Heart left ventricle (tissue), 16 donors: Measurements from ENCODE around the gene THSD4. TPM values are rescaled to one million over a fixed set of nuclear protein-coding genes. Genes with fewer than 3 reads are reported as not detected.

ENCODE experiments used
- ATAC-seq, 4 donors: fragments of 200-7000 bp; cut with Tn5 transposase; one replicate each; pipeline ENCODE4 v1.9.1; 2020 to 2022; ENCODE audit warnings: moderate library complexity in 4 of 4, mild to moderate bottlenecking in 3 of 4, moderate number of reproducible peaks in 1 of 4
- DNase-seq, 5 donors: peaks; one replicate each; pipeline ENCODE4 v3.0.0-alpha.2; 2020
- H3K27ac ChIP-seq, 12 donors: fragments of 200-600 bp; sonication (generic) in 4 of 12; one replicate each; pipeline versions ENCODE4 v1.5.0 to v1.8.0; 2016 to 2022; ENCODE audit warnings: mild to moderate bottlenecking in 2 of 12
- H3K27me3 ChIP-seq, 9 donors: fragments of 200-600 bp; sonication (generic) in 2 of 9; one replicate each; pipeline versions ENCODE4 v1.5.1 to v1.8.0; 2016 to 2022; ENCODE audit warnings: mild to moderate bottlenecking in 3 of 9
- H3K36me3 ChIP-seq, 9 donors: fragments of 200-600 bp; sonication (generic) in 2 of 9; one replicate each; pipeline versions ENCODE4 v1.5.0 to v1.8.0; 2018 to 2022; ENCODE audit warnings: mild to moderate bottlenecking in 2 of 9
- H3K4me1 ChIP-seq, 12 donors: fragments of 200-600 bp; sonication (generic) in 4 of 12; one replicate each; pipeline versions ENCODE4 v1.5.0 to v1.8.0; 2016 to 2022; ENCODE audit warnings: mild to moderate bottlenecking in 3 of 12
- H3K4me3 ChIP-seq, 12 donors: fragments of 200-600 bp; sonication (generic) in 4 of 12; one replicate each; pipeline versions ENCODE4 v1.5.0 to v1.8.0; 2017 to 2022; ENCODE audit warnings: mild to moderate bottlenecking in 9 of 12, moderate library complexity in 4 of 12
- H3K9me3 ChIP-seq, 12 donors: fragments of 200-600 bp; sonication (generic) in 4 of 12; one replicate each; pipeline versions ENCODE4 v1.5.0 to v1.8.0; 2016 to 2022; ENCODE audit warnings: mild to moderate bottlenecking in 1 of 12
- POLR2A ChIP-seq, 2 donors: fragments of 450-650 bp; IDR thresholded peaks; one replicate each; pipeline ENCODE4 v1.6.1; 2017; ENCODE audit warnings: antibody characterized with exemption in 2 of 2, mild to moderate bottlenecking in 2 of 2, moderate library complexity in 2 of 2
- WGBS, 4 donors: extraction: QIAGEN DNeasy Blood & Tissue Kit in 2 of 4; methylation state at CpG; one replicate each; pipeline versions ENCODE4 v1.1.5 to v1.1.7; 2013 to 2018; 5-methylcytosine and 5-hydroxymethylcytosine counted together
- intact Hi-C, 10 donors: fragments of 100-400 bp; cut with DNase I; formaldehyde crosslinking; loops; one replicate each; pipeline versions ENCODE4 v1.11.1 to v1.14.2; 2022
- polyA plus RNA-seq, 2 donors: library from polyadenylated mRNA; stranded (reverse); fragments of 200-250 nt; gene quantifications; one replicate each; pipeline ENCODE4 v1.2.3, GENCODE V29; 2013
- total RNA-seq, 9 donors: library from RNA; depleted of rRNA in 2 of 9; stranded (reverse); fragments of >200 nt in 2 of 9; fragmentation: NEBNext Ultra II Directional in 3 of 9; extraction: Animal tissue kit (Norgen Biotek cat#: 25700) in 3 of 9; gene quantifications; one replicate each; pipeline versions ENCODE4 v1.1.0 to v1.2.4, GENCODE V29; 2016 to 2023
- TF ChIP-seq, protein P1 (sequence below), 12 donors: fragments of 200-600 bp; sonication (generic) in 4 of 12; IDR thresholded peaks; one replicate each; pipeline versions ENCODE4 v1.5.0 to v1.8.0; 2018 to 2022; ENCODE audit warnings: antibody characterized with exemption in 12 of 12, mild to moderate bottlenecking in 5 of 12
- donor health status: ischemic (EF 13 %, LVEDD 7.1; RV severe dilation, severe dysfunction).
- donor health status: healthy with polysubstance abuse.
- donor health status: DM: no; HTN: yes; CAD: no.
- donor health status: DM: no; HTN: no; CAD: no.
- donor health status: ischemic (EF 25% LVEDD 6.9; RV normal size, moderate dysfunction).
- donor health status: ischemic (EF 25% LVEDD 5.7; RV mildly dilated, moderate dysfunction).
- donor health status: healthy.
- donor health status: DM: yes; HTN: yes; CAD: no.
- donor health status: ischemic (EF 35%, LVEDD 5.7; RV mildly dilated, moderate dysfunction).
- donor health status: nonischemic (EF 11% LVEDD 7.7; RV severe dilation, severe dysfunction).
- donor health status: DM: yes; HTN: yes; CAD: no.
- donor health status: PGD.
- donor health status: ischemic (EF 29% LVEDD 5.4; RV normal size, mild dysfunction).
- donor health status: nonischemic (EF 23%, LVEDD 6.1; RV moderate dilation, normal function).

THSD4 gene
- total and polyA plus RNA-seq, 11 donors, result 32.6 to 206 (median 93.2) TPM

DNA sequence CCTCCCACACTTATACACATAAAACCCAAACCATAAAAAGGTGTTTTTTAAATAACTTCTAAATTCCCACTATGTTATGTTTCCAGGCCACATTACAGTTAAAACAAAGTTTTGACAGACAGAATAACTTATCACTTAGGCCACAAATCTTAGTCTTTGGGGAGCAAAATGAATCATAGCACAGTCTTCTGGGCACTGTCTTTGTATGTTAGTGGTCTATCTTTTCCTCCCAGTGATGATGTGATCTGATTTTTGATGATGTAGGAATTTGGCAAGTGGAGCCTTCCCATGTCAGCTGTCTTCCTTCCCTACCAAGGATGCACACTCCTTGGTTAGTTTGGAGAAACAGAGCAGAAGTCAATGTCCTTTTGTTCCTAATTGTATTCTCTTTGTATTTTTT lies 67.3 kb downstream of the THSD4 start:
- intact Hi-C loops, result loop anchor here in 1 of 10 donors (5.0 kb wide), 1 partner anchor 45 kb away; no protein-coding TSS in a partner anchor
- Histone ChIP-seq H3K4me1 (peaks cover 0 to 18% (median 5%) of the 10 kb centered on the region in 12 donors), H3K27me3 (no peaks in the 10 kb centered on the region), H3K27ac (no peak overlapping the region), H3K4me3 (no peak overlapping the region), H3K9me3 (no peaks in the 10 kb centered on the region), H3K36me3 (no peaks in the 10 kb centered on the region)
- no peak for TF ChIP-seq POLR2A (IDR thresholded peaks at IDR 0.05)
- TF ChIP-seq, protein P1, sequence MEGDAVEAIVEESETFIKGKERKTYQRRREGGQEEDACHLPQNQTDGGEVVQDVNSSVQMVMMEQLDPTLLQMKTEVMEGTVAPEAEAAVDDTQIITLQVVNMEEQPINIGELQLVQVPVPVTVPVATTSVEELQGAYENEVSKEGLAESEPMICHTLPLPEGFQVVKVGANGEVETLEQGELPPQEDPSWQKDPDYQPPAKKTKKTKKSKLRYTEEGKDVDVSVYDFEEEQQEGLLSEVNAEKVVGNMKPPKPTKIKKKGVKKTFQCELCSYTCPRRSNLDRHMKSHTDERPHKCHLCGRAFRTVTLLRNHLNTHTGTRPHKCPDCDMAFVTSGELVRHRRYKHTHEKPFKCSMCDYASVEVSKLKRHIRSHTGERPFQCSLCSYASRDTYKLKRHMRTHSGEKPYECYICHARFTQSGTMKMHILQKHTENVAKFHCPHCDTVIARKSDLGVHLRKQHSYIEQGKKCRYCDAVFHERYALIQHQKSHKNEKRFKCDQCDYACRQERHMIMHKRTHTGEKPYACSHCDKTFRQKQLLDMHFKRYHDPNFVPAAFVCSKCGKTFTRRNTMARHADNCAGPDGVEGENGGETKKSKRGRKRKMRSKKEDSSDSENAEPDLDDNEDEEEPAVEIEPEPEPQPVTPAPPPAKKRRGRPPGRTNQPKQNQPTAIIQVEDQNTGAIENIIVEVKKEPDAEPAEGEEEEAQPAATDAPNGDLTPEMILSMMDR (IDR thresholded peaks at IDR 0.05), result no peak
- DNase-seq (no peak), ATAC-seq (no peak)

DNA sequence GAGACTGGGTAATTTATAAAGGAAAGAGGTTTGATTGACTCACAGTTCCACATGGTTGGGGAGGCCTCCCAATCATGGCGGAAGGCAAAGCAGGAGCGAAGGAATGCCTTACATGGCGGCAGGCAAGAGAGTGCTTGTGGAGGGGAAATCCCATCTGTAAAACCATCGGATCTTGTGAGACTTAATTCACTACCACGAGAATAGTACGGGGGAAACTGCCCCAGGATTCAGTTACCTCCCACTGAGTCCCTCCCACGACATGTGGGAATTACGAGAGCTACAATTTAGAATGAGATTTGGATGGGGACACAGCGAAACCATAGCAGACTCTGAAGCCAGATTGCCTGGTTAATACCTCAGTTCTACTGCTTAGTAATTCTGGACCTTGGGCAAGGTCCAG lies 67.8 kb downstream of the THSD4 start:
- Histone ChIP-seq H3K4me3 (no peak overlapping the region), H3K27ac (no peak overlapping the region), H3K27me3 (no peaks in the 10 kb centered on the region), H3K4me1 (peaks cover 0 to 18% (median 5%) of the 10 kb centered on the region in 12 donors), H3K9me3 (no peaks in the 10 kb centered on the region), H3K36me3 (no peaks in the 10 kb centered on the region)
- intact Hi-C loops, result loop anchor here in 1 of 10 donors (5.0 kb wide), 1 partner anchor 44 kb away; no protein-coding TSS in a partner anchor
- DNase-seq, result no peak
- TF ChIP-seq, protein P1 (IDR thresholded peaks at IDR 0.05), result no peak
- no peak for TF ChIP-seq POLR2A (IDR thresholded peaks at IDR 0.05)
- WGBS, 4 donors, result 88 to 92% (median 89%) methylated on average over 9 of the region's 9 CpGs
- no peak for ATAC-seq

DNA sequence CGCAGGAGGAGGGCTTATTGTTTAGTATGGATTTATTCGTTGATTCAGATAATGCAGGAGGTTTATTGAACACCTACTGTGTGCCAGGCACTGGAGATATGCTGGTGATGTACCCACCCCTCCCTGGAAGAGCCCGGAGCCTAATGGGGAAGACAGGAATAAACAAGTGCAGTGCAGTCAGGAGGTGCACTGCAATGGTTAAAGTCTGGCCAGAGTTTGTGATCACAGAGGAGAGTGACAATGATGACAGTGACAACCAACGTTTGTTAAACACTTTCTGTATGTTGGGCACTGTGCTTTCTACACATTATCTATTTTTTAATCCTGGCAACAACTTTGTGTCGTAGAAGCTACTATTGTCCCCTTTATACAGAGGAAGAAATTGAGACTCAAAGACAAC lies 70.4 kb downstream of the THSD4 start:
- TF ChIP-seq POLR2A (IDR thresholded peaks at IDR 0.05), result no peak
- TF ChIP-seq, protein P1 (IDR thresholded peaks at IDR 0.05), result no peak
- H3K27ac ChIP-seq, result peak overlapping the region; percentile 35 to 90 (median 66)
- no peak overlapping the region for H3K4me3 ChIP-seq
- WGBS, 4 donors, result 48 to 54% (median 52%) methylated on average over 5 of the region's 5 CpGs
- H3K9me3 ChIP-seq, result no peaks in the 10 kb centered on the region
- intact Hi-C loops, result loop anchor here in 2 of 10 donors (5.0 kb wide), 2 partner anchors 38 to 68 kb away; partner anchors contain the start of gene THSD4 (in 1 of the 2)
- ATAC-seq (peak in 3 of 4 donors; percentile 38 to 50 (median 40)), DNase-seq (no peak)
- peaks cover 0 to 7% (median 0%) of the 10 kb centered on the region in 9 donors for H3K36me3 ChIP-seq
- H3K27me3 ChIP-seq, result no peaks in the 10 kb centered on the region
- H3K4me1 ChIP-seq, result peaks cover 0 to 18% (median 6%) of the 10 kb centered on the region in 12 donors

DNA sequence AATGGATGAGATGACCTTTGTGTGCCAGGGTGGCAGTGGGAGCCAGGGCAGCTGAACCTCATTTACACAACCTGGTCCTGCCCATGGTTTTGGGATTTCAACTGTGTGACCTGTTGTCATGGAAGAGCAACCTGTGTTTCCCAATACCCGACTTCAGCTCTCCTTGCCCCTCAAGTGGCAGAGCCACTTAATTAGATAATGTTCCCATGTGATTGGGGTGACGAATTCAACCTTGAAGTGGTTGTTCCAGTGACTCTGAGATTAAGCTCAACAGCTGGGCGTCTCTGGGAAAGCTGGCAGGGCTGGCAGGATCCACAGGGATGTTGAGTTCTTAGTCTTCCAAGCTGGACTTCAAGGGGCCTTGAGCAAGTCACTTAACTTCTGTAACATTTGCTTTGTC lies 71.0 kb downstream of the THSD4 start:
- no peak overlapping the region for H3K4me3 ChIP-seq
- peak; percentile 80 to 91 (median 86) for ATAC-seq
- H3K27ac ChIP-seq, result peak overlapping the region; percentile 35 to 90 (median 66)
- no peaks in the 10 kb centered on the region for H3K27me3 ChIP-seq
- TF ChIP-seq, protein P1 (IDR thresholded peaks at IDR 0.05), result no peak
- TF ChIP-seq POLR2A (IDR thresholded peaks at IDR 0.05), result no peak
- peak in 4 of 5 donors; percentile 27 to 77 (median 48) for DNase-seq
- peaks cover 0 to 23% (median 6%) of the 10 kb centered on the region in 12 donors for H3K4me1 ChIP-seq
- peaks cover 0 to 7% (median 0%) of the 10 kb centered on the region in 9 donors for H3K36me3 ChIP-seq
- H3K9me3 ChIP-seq, result no peaks in the 10 kb centered on the region
- whole genome bisulfite sequencing, 4 donors, result 32 to 36% (median 33%) methylated on average over 3 of the region's 3 CpGs
- intact Hi-C loops, result loop anchor here in 2 of 10 donors (5.0 kb wide), 2 partner anchors 39 to 69 kb away; partner anchors contain the start of gene THSD4 (in 1 of the 2)
